Measurements from ENCODE around the gene ZP1. TPM values are rescaled to one million over a fixed set of nuclear protein-coding genes. Genes with fewer than 3 reads are reported as not detected.

ZP1 gene
- total and polyA plus RNA-seq, 2 experiments from 2014 or later, result not detected

GRCh38 chr11:60870733-60871377, 3.5 kb downstream of the ZP1 start:
- Mint-ChIP-seq H3K27me3 (ENCODE audit: insufficient read depth, low read depth, poor library complexity) (peaks cover 4% of the 10 kb centered on the region), H3K4me1 (peaks cover 6% of the 10 kb centered on the region; the same call in 2 of the 3 replicates), H3K4me3 (no peak overlapping the region), H3K9me3 (no peaks in the 10 kb centered on the region; the same call in 2 of the 3 replicates), H3K36me3 (ENCODE audit: low read depth) (no peaks in the 10 kb centered on the region), H3K27ac (no peak overlapping the region)
- DNase-seq (ENCODE audit: low spot score) (no peak), ATAC-seq (no peak)
- Histone ChIP-seq H3K27ac (ENCODE audit: low read depth) (no peak overlapping the region), H3K4me1 (ENCODE audit: insufficient read depth) (no peaks in the 10 kb centered on the region), H2AFZ (no peak overlapping the region), H3K79me2 (replicated peaks; ENCODE audit: insufficient read depth) (no peaks in the 10 kb centered on the region), H3K9me2 (ENCODE audit: insufficient read depth) (no peaks in the 10 kb centered on the region), H3K4me2 (no peak overlapping the region), H3K4me3 (no peak overlapping the region), H4K20me1 (replicated peaks; ENCODE audit: insufficient read depth) (no peaks in the 10 kb centered on the region), H3K27me3 (ENCODE audit: insufficient read depth) (no peaks in the 10 kb centered on the region), H3F3A (replicated peaks; ENCODE audit: low read depth) (no peaks in the 10 kb centered on the region), H3K36me3 (ENCODE audit: insufficient read depth) (no peaks in the 10 kb centered on the region)
- no peak for TF ChIP-seq CTCF (conservative IDR thresholded peaks at IDR 0.05; ENCODE audit: low read depth in 2 of 2)
- no peak for TF ChIP-seq ZNF462 (CRISPR knock-in tag; IDR thresholded peaks at IDR 0.05)
- TF ChIP-seq REST (IDR thresholded peaks at IDR 0.05; ENCODE audit: unreplicated experiment), result no peak
- no peak for TF ChIP-seq CREB1 (CRISPR knock-in tag; IDR thresholded peaks at IDR 0.05; ENCODE audit: low read depth)
- no peak for TF ChIP-seq ZNF331 (CRISPR knock-in tag; IDR thresholded peaks at IDR 0.05; ENCODE audit: low read depth)
- no peak for TF ChIP-seq NANOG (IDR thresholded peaks at IDR 0.05; ENCODE audit: borderline replicate concordance)
- TF ChIP-seq JUNB (IDR thresholded peaks at IDR 0.05; ENCODE audit: unreplicated experiment), result no peak
- no peak for TF ChIP-seq ETS1 (IDR thresholded peaks at IDR 0.05)
- no peak for TF ChIP-seq EZH2phosphoT487 (IDR thresholded peaks at IDR 0.05; ENCODE audit: unreplicated experiment)
- no peak for TF ChIP-seq EZH2 (IDR thresholded peaks at IDR 0.05; ENCODE audit: low read depth, unreplicated experiment)
- TF ChIP-seq STAT1 (IDR thresholded peaks at IDR 0.05; ENCODE audit: unreplicated experiment), result no peak
- no peak for TF ChIP-seq ZNF114 (CRISPR knock-in tag; IDR thresholded peaks at IDR 0.05)
- no peak for TF ChIP-seq POLR2AphosphoS5 (IDR thresholded peaks at IDR 0.05; ENCODE audit: low read depth)

Data from GM23338 (cell line).